Measurements from ENCODE around the gene PPIP5K2.

The PPIP5K2 gene

DNA sequence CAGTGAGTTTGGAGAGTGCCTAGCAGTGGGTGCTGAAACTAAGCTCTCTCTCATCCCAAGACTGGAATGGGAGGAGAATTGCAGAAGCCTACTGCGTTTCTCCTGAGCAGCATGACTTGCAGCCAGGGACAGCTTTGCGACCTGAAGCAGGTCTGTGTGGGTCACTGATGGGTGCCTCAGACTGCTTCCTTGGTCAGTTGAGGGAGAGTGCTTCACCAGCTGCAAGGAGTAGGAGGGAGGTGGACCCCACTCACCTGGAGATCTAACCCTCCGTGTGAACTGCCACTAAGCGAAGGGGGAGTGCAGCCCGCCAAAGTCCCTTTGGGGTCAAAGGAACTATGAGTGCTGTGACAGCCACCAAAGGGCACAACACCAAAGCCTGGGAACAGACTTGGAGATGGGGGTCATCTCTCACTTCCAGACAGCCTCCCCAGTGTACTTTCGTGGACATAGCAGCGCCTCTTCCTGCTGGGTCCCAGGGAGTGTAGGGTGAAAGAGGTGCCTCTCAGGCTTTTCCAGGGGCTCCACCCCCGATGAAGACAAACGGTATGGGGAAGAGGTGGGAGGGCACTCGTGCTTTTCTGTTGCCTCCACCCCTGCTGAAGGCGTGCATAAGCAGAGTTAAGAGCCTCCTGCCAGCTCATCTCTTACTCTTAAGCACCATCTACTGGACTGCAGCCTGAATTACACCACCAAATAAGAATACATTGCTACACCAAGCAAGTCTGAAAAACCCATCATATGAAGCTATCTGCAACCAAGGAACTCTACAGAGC lies 104.2 kb downstream of the PPIP5K2 start:
- Histone ChIP-seq H3K4me1 (ENCODE audit: low read depth, poor library complexity, severe bottlenecking) (peaks cover 12% of the 10 kb centered on the region), H3K27ac (no peak overlapping the region), H3K79me2 (ENCODE audit: insufficient read depth, low read depth) (no peaks in the 10 kb centered on the region), H3K9ac (peak overlapping the region; percentile 17; the same call in 1 of the 2 replicates), H3K27me3 (ENCODE audit: insufficient read depth, low read depth) (no peaks in the 10 kb centered on the region), H2AFZ (ENCODE audit: low read depth) (peak overlapping the region; percentile 68), H4K20me1 (ENCODE audit: insufficient read depth) (no peaks in the 10 kb centered on the region), H3K36me3 (ENCODE audit: insufficient read depth) (no peaks in the 10 kb centered on the region), H3K4me2 (peak overlapping the region; percentile 47), H3K4me3 (IDR thresholded peaks at IDR 0.05; ENCODE audit: insufficient read depth, low read depth, low read length) (no peak overlapping the region)
- TF ChIP-seq CTCF (conservative IDR thresholded peaks at IDR 0.05; ENCODE audit: low read depth, low read length), result peak; percentile 79

DNA sequence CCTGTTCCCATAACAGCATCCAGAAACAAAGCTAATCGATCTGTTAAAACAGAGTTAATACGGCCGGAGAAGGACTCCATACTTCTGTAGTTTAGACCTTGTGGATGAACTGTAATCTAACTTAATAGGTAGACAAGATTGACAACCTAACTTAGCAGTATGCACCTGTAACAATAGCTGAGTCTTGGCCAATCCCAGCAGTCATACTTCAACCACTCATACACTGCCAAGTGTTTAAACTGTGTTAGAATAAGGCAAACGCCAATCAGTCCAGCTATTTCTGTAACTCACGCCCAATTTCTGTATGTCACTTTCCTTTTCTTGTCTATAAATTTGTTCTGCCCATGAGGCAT lies 104.8 kb downstream of the PPIP5K2 start:
- Histone ChIP-seq H3K79me2 (ENCODE audit: insufficient read depth, low read depth) (no peaks in the 10 kb centered on the region), H3K9ac (no peak overlapping the region), H3K27me3 (ENCODE audit: insufficient read depth, low read depth) (no peaks in the 10 kb centered on the region), H3K4me2 (peak overlapping the region; percentile 47; the same call in 1 of the 2 replicates), H3K36me3 (ENCODE audit: insufficient read depth) (no peaks in the 10 kb centered on the region), H4K20me1 (ENCODE audit: insufficient read depth) (no peaks in the 10 kb centered on the region), H3K4me3 (IDR thresholded peaks at IDR 0.05; ENCODE audit: insufficient read depth, low read depth, low read length) (no peak overlapping the region), H3K4me1 (ENCODE audit: low read depth, poor library complexity, severe bottlenecking) (peaks cover 12% of the 10 kb centered on the region), H2AFZ (ENCODE audit: low read depth) (peak overlapping the region; percentile 68), H3K27ac (no peak overlapping the region)
- 0 out of 2 replicates have a peak, but pooled peaks have one; percentile 0 for TF ChIP-seq CTCF (conservative IDR thresholded peaks at IDR 0.05; ENCODE audit: low read depth, low read length)

DNA sequence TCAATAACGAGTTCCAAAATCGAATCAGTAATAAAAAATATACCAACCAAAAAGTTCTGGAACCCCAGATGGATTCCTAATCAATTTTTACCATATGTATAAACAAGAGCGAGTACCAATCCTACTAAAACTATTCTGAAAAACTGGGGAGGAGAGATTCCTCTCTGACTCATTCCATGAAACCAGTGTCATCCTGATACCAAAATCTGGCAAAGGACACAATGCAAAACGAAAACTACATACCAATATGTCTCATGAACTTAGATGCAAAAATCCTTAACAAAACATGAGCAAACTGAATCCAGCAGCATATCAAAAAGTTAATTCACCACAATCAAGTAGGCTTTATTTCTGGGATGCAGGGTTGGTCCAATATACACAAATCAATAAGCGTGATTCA lies 108.0 kb downstream of the PPIP5K2 start:
- Histone ChIP-seq H3K4me2 (no peak overlapping the region), H4K20me1 (ENCODE audit: insufficient read depth) (no peaks in the 10 kb centered on the region), H3K36me3 (ENCODE audit: insufficient read depth) (no peaks in the 10 kb centered on the region), H3K9ac (no peak overlapping the region), H3K4me3 (IDR thresholded peaks at IDR 0.05; ENCODE audit: insufficient read depth, low read depth, low read length) (no peak overlapping the region), H3K27me3 (ENCODE audit: insufficient read depth, low read depth) (no peaks in the 10 kb centered on the region), H3K27ac (no peak overlapping the region), H3K4me1 (ENCODE audit: low read depth, poor library complexity, severe bottlenecking) (peaks cover 12% of the 10 kb centered on the region), H2AFZ (ENCODE audit: low read depth) (no peak overlapping the region), H3K79me2 (ENCODE audit: insufficient read depth, low read depth) (no peaks in the 10 kb centered on the region)
- TF ChIP-seq CTCF (conservative IDR thresholded peaks at IDR 0.05; ENCODE audit: low read depth, low read length), result no peak

DNA sequence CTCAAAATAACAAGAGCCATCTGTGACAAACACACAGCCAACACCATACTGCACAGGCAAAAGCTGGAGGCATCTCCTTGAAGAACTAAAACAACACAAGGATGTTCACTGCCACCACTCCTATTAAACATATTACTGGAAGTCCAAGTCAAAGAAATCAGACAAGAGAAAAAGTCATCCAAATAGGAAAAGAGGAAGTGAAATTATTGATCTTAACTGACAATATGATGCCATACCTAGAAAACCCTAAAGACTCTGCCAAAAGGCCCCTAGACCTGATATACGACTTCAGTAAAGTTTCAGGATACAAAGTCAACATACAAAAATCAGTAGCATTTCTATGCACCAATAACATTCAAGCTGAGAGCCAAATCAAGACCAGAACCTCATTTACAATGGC lies 108.5 kb downstream of the PPIP5K2 start:
- no peaks in the 10 kb centered on the region for H3K27me3 ChIP-seq (ENCODE audit: insufficient read depth, low read depth)
- H3K4me2 ChIP-seq, result no peak overlapping the region
- TF ChIP-seq CTCF (conservative IDR thresholded peaks at IDR 0.05; ENCODE audit: low read depth, low read length), result no peak
- no peak overlapping the region for H3K27ac ChIP-seq
- H3K9ac ChIP-seq, result no peak overlapping the region
- no peaks in the 10 kb centered on the region for H3K36me3 ChIP-seq (ENCODE audit: insufficient read depth)
- H3K4me3 ChIP-seq (IDR thresholded peaks at IDR 0.05; ENCODE audit: insufficient read depth, low read depth, low read length), result no peak overlapping the region
- peaks cover 12% of the 10 kb centered on the region for H3K4me1 ChIP-seq (ENCODE audit: low read depth, poor library complexity, severe bottlenecking)
- no peaks in the 10 kb centered on the region for H3K79me2 ChIP-seq (ENCODE audit: insufficient read depth, low read depth)
- H2AFZ ChIP-seq (ENCODE audit: low read depth), result no peak overlapping the region
- no peaks in the 10 kb centered on the region for H4K20me1 ChIP-seq (ENCODE audit: insufficient read depth)

Data from KMS-11 (cell line).